Rectal smooth muscle tissue (tissue), 1 donor: Measurements from ENCODE around the gene PARP16.
A peak's percentile ranks its signal among the peaks of the same experiment; 100 is the strongest.

Experiments used
- H3K27ac ChIP-seq: one replicate; pipeline ENCODE4 v1.7.0; 2013; ENCODE audit warnings: low read depth, low read length, inconsistent platforms
- H3K27me3 ChIP-seq: one replicate; pipeline ENCODE4 v1.7.0; 2013; ENCODE audit warnings: low read length; ENCODE audit not compliant: control insufficient read depth, insufficient read depth
- H3K36me3 ChIP-seq: one replicate; pipeline ENCODE4 v1.7.0; 2013; ENCODE audit warnings: low read length; ENCODE audit not compliant: control insufficient read depth, insufficient read depth
- H3K4me1 ChIP-seq: one replicate; pipeline ENCODE4 v1.7.0; 2013; ENCODE audit warnings: low read length; ENCODE audit not compliant: control insufficient read depth, insufficient read depth
- H3K4me3 ChIP-seq: one replicate; pipeline ENCODE4 v1.7.0; 2013; ENCODE audit warnings: low read length
- H3K9ac ChIP-seq: one replicate; pipeline ENCODE4 v1.7.0; 2013; ENCODE audit warnings: low read length

Gene PARP16

DNA sequence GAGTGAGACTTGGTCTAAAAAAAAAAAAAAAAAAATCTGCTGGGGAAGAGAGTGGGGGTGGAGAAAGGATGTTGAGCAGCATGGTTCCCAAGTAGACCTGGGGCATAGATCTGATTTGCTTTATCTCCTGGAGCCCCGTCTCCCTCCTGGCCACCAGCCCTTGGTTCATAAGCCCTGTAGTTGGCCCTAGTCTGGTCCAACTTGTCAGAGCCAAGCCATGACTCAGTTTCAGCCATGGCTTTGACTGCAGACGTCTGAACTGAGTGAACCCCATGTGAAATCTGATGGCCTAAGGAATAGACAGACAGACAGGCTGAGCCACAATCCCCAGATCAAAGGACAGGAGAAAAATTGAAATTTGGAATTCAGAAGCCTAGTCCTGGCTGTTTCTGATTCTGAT, 73.4 kb downstream of the PARP16 start:
- peaks cover 10% of the 10 kb centered on the region for H3K4me1 ChIP-seq
- no peak overlapping the region for H3K27ac ChIP-seq
- H3K4me3 ChIP-seq: no peak overlapping the region
- no peak overlapping the region for H3K9ac ChIP-seq
- H3K36me3 ChIP-seq: no peaks in the 10 kb centered on the region
- H3K27me3 ChIP-seq: no peaks in the 10 kb centered on the region

DNA sequence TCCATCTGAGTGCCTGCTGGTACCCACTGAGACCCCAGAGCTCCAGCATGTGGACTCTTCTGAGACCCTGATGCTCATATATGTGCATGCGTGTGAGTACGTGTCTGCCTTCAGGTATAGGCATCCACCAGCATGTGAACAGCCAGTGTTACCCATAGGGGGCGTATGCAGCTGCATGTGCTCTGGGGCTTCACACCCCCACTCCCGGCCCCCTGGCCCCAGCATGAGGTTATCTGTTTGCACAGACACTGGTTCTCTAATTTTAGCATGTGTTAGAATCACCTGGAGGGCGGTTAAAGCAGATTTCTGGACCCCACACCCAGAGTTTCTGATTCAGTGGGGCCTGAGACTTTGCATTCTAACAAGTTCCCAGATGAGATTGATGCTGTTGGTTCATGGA, 74.6 kb downstream of the PARP16 start:
- Histone ChIP-seq H3K27ac (no peak overlapping the region), H3K27me3 (no peaks in the 10 kb centered on the region), H3K4me3 (no peak overlapping the region), H3K4me1 (peaks cover 14% of the 10 kb centered on the region), H3K9ac (no peak overlapping the region), H3K36me3 (no peaks in the 10 kb centered on the region)

DNA sequence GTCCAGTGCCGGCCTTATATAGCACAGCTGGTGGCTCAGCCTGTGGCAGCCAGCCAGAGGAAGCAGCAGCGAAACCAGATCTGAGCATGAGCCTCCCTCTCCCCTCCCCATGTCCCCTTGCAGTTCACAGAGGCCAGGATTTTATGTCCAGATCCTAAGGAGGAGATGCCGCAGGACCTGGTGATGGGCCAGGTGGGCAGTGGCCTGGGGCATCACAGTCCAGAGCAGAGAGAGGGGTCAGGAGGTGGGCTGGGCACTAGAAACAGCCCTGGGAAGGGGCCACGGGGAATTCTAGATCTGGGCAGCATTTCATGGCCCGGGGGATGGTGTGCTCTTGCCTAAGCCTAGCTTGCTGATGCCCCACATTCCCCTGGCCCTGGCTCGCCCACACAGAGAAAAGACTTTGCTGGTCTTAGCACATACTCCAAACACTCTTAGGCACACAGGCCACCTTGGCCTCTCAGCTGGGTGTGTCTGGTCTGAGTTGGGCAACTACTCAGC, 75.2 kb downstream of the PARP16 start:
- H3K9ac ChIP-seq: no peak overlapping the region
- H3K4me3 ChIP-seq: peak overlapping the region; percentile 2
- H3K27ac ChIP-seq: no peak overlapping the region
- no peaks in the 10 kb centered on the region for H3K36me3 ChIP-seq
- no peaks in the 10 kb centered on the region for H3K27me3 ChIP-seq
- peaks cover 18% of the 10 kb centered on the region for H3K4me1 ChIP-seq

DNA sequence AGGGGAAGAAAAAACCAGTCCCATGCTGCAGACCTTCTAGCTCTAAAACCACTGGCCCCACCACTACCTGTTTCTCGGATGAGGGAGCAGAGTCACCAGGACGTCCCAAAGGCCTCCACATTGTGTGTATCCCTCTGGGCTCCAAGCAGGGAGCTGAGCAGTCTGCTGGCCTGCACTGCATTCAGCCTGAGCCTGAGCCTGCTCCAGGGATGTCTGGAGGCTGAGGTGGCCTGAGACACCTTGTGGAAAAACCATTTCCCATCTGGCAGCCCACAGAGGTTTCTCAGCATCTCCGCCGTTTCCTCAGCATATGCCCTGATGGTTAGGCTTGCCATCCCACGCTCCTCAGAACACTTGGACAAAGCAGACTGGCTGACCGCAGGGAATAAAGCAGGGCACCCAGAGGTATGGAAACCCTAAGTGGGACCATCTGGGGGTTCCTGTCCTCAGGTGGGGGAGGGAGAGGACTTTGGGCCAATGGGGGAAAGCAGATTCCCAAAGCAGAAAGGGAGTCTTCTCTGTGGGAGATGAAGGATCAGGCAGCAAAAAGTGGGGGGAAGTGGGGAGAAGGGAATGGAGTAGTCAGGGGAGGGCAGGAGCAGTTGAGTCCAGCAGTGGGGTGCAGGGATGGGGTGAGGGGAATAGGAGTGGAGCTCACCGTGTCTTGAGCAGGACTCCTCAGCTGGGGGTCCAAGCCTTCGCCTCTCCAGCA, 75.8 kb downstream of the PARP16 start, which contains the start of gene CILP:
Gene CILP (minus strand): TSS at position 704 of the 712 bp plus-strand sequence. CDS start 1,718 bp downstream, outside the sequence.
- Histone ChIP-seq H3K36me3 (no peaks in the 10 kb centered on the region), H3K4me1 (peaks cover 18% of the 10 kb centered on the region), H3K4me3 (peak within 1 kb of the TSS; percentile 2), H3K9ac (no peak within 1 kb of the TSS), H3K27ac (peak within 1 kb of the TSS; percentile 19), H3K27me3 (no peaks in the 10 kb centered on the region)

DNA sequence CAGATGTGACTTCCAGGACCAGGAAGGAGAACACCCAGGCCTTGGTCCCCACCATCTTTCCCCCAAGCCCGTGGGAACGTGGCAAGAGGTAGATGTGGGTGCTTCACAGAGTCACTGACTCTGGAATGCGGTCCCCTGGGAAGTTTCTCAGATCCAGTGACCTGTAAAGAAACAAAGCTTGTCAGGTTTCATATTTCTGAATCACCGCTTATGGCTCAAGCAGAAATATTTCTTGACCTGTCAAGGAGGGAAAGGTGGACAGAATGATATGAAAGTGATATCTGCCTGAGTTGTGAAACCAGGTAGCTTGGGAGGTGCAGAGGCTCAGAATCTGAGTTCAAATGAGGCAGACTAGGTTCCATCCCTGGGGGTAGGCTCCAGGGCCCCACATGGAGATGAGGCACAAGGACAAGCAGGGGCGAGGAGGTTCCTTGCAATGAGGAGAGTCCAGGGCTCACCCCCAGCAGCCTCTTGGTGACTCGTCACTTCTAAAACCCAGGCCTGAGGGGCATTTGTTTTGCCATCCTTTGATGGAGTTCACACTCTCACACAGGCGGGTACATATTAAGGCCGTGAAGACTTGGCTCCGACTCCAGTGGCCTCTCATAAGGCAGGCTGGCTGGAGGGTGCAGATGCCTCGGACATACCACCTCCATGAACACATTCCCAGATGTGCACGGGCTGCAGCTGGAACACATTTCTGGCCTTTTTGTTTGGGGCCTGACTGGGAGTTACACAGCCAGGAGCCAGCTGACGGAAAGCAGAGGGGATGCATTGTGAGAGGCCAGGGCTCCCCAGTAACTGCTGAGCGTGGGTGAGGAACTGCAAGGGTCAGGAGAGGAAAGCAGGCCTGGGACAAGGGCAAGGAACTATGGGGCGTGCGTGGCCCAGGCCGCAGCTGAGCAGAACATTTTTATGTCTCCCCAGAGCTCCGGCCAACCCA, 76.7 kb downstream of the PARP16 start:
- H3K9ac ChIP-seq: no peak overlapping the region
- no peaks in the 10 kb centered on the region for H3K27me3 ChIP-seq
- H3K27ac ChIP-seq: no peak overlapping the region
- no peak overlapping the region for H3K4me3 ChIP-seq
- peaks cover 18% of the 10 kb centered on the region for H3K4me1 ChIP-seq
- no peaks in the 10 kb centered on the region for H3K36me3 ChIP-seq

DNA sequence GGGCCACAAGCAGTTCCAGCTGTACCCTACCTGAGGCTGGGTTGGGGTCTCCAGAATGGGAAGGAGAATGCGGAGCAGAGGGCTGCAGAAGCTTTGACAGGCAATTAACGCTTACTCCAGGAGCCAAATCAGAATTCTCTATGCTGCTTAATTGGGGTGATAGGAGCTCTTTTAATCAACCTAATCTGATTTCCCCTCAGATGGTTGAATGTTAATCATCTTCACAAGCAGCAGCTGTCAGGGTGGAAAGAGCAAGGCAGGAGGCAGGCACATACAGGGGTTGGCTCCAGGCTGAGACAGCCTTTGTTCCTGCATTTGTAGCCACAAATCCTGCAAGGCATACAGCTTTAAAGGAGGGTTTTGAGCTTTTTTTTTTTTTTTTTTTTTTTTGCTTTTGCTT, 78.0 kb downstream of the PARP16 start:
- Histone ChIP-seq H3K4me3 (no peak overlapping the region), H3K27ac (no peak overlapping the region), H3K27me3 (no peaks in the 10 kb centered on the region), H3K4me1 (peaks cover 18% of the 10 kb centered on the region), H3K36me3 (no peaks in the 10 kb centered on the region), H3K9ac (no peak overlapping the region)
